ENCODE results near the gene ALLC. TPM values are rescaled to one million over a fixed set of nuclear protein-coding genes. Genes with fewer than 3 reads are reported as not detected.
"Not testable (repeated sequence)": the region's sequence is repeated elsewhere in the genome, so short reads cannot be mapped to it uniquely, and the experiment has no call there.

ALLC gene
- total RNA-seq, 1 donor from 2014 or later = not detected

- Mint-ChIP-seq H3K27ac (ENCODE audit: unreplicated experiment) (no peak overlapping the region), H3K27me3 (ENCODE audit: low read depth) (no peaks in the 10 kb centered on the region), H3K9me3 (ENCODE audit: low read depth) (peaks cover 6% of the 10 kb centered on the region), H3K4me1 (ENCODE audit: low read depth) (peaks cover 7% of the 10 kb centered on the region), H3K36me3 (ENCODE audit: low read depth) (peaks cover 3% of the 10 kb centered on the region), H3K4me3 (ENCODE audit: unreplicated experiment) (no peak overlapping the region)
- TF ChIP-seq CTCF (IDR thresholded peaks at IDR 0.05) = no peak
- DNase-seq (ENCODE audit: low spot score) = no peak
These were observed 40.7 kb upstream of the ALLC start for GRCh38 chr2:3617198-3617890.

GRCh38 chr2:3618367-3618766 is 39.6 kb upstream of the ALLC start:
- no peak for TF ChIP-seq CTCF (IDR thresholded peaks at IDR 0.05)
- DNase-seq (ENCODE audit: low spot score) = no peak
- H3K9me3 Mint-ChIP-seq (ENCODE audit: low read depth) = peaks cover 11% of the 10 kb centered on the region
- H3K4me3 Mint-ChIP-seq (ENCODE audit: unreplicated experiment) = no peak overlapping the region
- peaks cover 5% of the 10 kb centered on the region for H3K36me3 Mint-ChIP-seq (ENCODE audit: low read depth)
- no peak overlapping the region for H3K27ac Mint-ChIP-seq (ENCODE audit: unreplicated experiment)
- no peaks in the 10 kb centered on the region for H3K27me3 Mint-ChIP-seq (ENCODE audit: low read depth)
- peaks cover 7% of the 10 kb centered on the region for H3K4me1 Mint-ChIP-seq (ENCODE audit: low read depth)

- no peak overlapping the region for H3K27ac Mint-ChIP-seq (ENCODE audit: unreplicated experiment)
- no peak for TF ChIP-seq CTCF (IDR thresholded peaks at IDR 0.05)
- DNase-seq (ENCODE audit: low spot score) = no peak
- peaks cover 5% of the 10 kb centered on the region for H3K36me3 Mint-ChIP-seq (ENCODE audit: low read depth)
- no peak overlapping the region for H3K4me3 Mint-ChIP-seq (ENCODE audit: unreplicated experiment)
- H3K27me3 Mint-ChIP-seq (ENCODE audit: low read depth) = no peaks in the 10 kb centered on the region
- peaks cover 14% of the 10 kb centered on the region for H3K9me3 Mint-ChIP-seq (ENCODE audit: low read depth)
- peaks cover 7% of the 10 kb centered on the region for H3K4me1 Mint-ChIP-seq (ENCODE audit: low read depth)
These were observed 39.0 kb upstream of the ALLC start for GRCh38 chr2:3619033-3619432.

- H3K27me3 Mint-ChIP-seq (ENCODE audit: low read depth); DNase-seq (ENCODE audit: low spot score); H3K36me3 Mint-ChIP-seq (ENCODE audit: low read depth); H3K4me3 Mint-ChIP-seq (ENCODE audit: unreplicated experiment); H3K27ac Mint-ChIP-seq (ENCODE audit: unreplicated experiment); H3K4me1 Mint-ChIP-seq (ENCODE audit: low read depth): not testable (repeated sequence)
- H3K9me3 Mint-ChIP-seq (ENCODE audit: low read depth) = peaks cover 14% of the 10 kb centered on the region
These were observed 38.3 kb upstream of the ALLC start for GRCh38 chr2:3619661-3620060.

- no peak for TF ChIP-seq CTCF (IDR thresholded peaks at IDR 0.05)
- Mint-ChIP-seq H3K4me1 (ENCODE audit: low read depth) (peaks cover 7% of the 10 kb centered on the region), H3K9me3 (ENCODE audit: low read depth) (peaks cover 11% of the 10 kb centered on the region), H3K27ac (ENCODE audit: unreplicated experiment) (peak overlapping the region; percentile 20), H3K4me3 (ENCODE audit: unreplicated experiment) (no peak overlapping the region), H3K27me3 (ENCODE audit: low read depth) (no peaks in the 10 kb centered on the region), H3K36me3 (ENCODE audit: low read depth) (peaks cover 5% of the 10 kb centered on the region)
- DNase-seq (ENCODE audit: low spot score) = no peak
These were observed 37.2 kb upstream of the ALLC start for GRCh38 chr2:3620834-3621233.

GRCh38 chr2:3622967-3623366 is 35.0 kb upstream of the ALLC start:
- Mint-ChIP-seq H3K9me3 (ENCODE audit: low read depth) (peaks cover 8% of the 10 kb centered on the region), H3K4me3 (ENCODE audit: unreplicated experiment) (no peak overlapping the region), H3K27ac (ENCODE audit: unreplicated experiment) (no peak overlapping the region), H3K27me3 (ENCODE audit: low read depth) (no peaks in the 10 kb centered on the region), H3K36me3 (ENCODE audit: low read depth) (peaks cover 2% of the 10 kb centered on the region), H3K4me1 (ENCODE audit: low read depth) (peaks cover 7% of the 10 kb centered on the region)
- TF ChIP-seq CTCF (IDR thresholded peaks at IDR 0.05) = no peak
- DNase-seq (ENCODE audit: low spot score) = no peak
